Measurements from ENCODE around the gene ABCA13. TPM values are rescaled to one million over a fixed set of nuclear protein-coding genes. Genes with fewer than 3 reads are reported as not detected.
"Not testable (repeated sequence)": the region's sequence is repeated elsewhere in the genome, so short reads cannot be mapped to it uniquely, and the experiment has no call there.

Gene ABCA13
- under 1 TPM; 0.53 to 0.86 (median 0.69) TPM for polyA plus RNA-seq (ENCODE audit: insufficient read length in 3 of 3)

- no peak for DNase-seq (ENCODE audit: low read depth in 3 of 3, low spot score in 2 of 3)
These were observed at the start of gene ABCA13 for GRCh38 chr7:48171202-48171601. Gene ABCA13 (plus strand): TSS chr7:48171458. CDS start chr7:48171484, 26 bp downstream.

DNA sequence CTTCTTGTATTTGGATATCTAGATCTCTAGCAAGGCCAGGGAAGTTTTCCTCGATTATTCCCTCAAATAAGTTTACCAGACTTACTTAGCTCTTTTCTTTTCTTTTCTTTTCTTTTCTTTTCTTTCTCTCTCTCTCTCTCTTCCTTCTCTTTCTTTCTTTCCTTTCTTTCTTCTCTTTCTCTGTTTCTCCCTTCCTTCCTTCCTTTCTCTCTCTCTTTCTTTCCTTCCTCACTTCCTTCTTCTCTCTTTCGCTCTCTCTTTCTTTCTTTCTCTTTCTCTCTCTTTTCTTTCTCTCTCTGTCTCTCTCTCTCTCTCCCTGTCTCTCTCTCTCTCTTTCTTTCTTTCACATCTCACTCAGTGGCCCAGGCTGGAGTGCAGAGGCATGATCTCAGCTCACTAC, 45.2 kb upstream of the ABCA13 start:
- no peak for DNase-seq (ENCODE audit: low read depth in 3 of 3, low spot score in 2 of 3)

DNA sequence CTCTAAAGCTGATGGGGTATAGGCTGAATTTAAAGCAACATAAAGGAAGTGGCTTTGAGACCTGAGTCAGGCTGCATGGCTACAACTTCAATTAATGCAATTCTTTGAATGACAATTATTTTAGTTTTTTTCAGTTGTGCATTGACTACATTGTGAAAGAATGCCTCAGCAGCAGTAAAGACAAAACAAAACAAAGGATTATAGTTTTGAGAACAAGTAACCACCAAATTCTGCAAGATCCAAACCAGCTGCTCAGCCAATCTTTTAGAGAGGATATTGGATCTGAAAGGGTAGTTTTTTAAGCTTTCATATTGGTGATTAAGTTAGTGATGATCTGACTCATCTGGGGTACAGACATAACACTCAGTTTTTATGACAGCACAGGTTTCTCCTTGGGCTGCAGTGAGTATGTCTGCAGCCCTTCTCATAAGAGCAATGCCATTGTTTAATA, 40.6 kb upstream of the ABCA13 start:
- no peak for DNase-seq (ENCODE audit: low read depth in 3 of 3, low spot score in 2 of 3)

DNA sequence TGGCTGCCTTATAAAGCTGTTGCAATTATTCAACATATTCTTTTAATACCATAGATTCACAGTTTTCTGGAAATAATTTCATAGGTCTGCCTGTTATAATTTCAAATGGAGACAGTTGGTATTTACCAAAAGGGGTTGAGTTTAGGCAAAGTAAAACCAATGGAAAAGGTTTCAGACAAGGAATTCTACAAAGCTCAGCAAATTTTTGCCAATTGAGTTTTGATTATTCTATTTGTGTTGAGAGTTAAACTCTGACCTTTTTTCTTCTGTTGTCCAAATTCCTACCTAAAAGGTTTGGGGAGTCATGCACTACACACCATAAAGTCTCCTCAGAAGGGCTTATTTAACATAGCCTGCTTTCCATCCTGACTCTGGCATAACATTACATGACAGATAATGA, 38.5 kb upstream of the ABCA13 start:
- DNase-seq (ENCODE audit: low read depth in 3 of 3, low spot score in 2 of 3) = no peak

- no peak for DNase-seq (ENCODE audit: low read depth in 3 of 3, low spot score in 2 of 3)
These were observed 31.8 kb upstream of the ABCA13 start for GRCh38 chr7:48139459-48139858.

DNA sequence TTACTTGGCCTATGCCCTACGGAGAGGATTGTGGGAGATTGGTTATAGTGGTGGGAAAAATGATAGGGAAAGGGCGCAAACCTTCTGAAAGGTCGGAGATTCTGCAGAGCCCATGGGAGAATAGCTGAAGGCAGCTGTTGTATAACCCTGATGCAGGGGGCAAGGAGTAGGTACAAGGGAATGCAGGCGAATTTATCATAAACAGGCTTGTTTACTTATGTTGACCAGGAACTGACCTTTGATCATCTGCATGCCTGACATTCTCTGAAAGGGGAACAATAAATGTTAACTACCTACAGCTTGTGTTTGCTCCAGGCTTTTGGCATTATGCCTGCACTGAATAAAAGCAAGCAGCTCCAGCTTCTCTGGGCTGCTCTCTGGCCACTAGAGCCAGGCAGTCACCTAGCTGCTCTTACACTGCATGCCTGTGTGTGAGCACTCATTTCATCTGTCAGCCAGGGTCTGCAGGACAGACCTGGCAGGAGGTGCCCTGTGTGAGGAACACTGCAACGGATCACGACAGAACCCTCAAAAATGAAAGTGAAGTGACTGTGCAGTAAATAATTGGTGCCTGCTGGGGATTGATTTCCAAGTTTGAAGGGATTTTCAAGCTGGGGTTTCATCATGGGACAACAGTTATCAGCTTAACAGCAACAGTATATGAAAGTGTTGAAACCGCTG, 31.1 kb upstream of the ABCA13 start:
- DNase-seq (ENCODE audit: low read depth in 3 of 3, low spot score in 2 of 3) = no peak

DNA sequence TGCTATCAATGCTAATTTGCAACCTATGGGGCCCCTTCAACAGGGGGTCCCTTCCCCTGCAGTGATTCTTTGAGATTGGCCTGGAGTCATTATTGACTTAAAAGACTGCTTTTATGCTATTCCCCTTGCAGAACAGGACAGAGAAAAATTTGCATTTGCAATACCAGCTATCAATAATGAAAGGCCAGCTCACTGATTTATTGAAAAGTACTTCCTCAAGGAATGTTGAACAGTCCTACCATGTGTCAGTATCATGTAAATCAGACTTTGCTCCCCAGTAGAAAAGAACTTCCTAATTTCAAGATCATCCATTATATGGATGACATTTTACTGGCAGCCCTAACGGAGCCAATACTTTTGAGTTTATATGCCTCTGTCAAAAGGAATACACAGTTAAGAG, 29.7 kb upstream of the ABCA13 start:
- DNase-seq (ENCODE audit: low read depth in 3 of 3, low spot score in 2 of 3) = no peak

- DNase-seq (ENCODE audit: low read depth in 3 of 3, low spot score in 2 of 3) = no peak
These were observed 26.9 kb upstream of the ABCA13 start for GRCh38 chr7:48144291-48144768.

DNA sequence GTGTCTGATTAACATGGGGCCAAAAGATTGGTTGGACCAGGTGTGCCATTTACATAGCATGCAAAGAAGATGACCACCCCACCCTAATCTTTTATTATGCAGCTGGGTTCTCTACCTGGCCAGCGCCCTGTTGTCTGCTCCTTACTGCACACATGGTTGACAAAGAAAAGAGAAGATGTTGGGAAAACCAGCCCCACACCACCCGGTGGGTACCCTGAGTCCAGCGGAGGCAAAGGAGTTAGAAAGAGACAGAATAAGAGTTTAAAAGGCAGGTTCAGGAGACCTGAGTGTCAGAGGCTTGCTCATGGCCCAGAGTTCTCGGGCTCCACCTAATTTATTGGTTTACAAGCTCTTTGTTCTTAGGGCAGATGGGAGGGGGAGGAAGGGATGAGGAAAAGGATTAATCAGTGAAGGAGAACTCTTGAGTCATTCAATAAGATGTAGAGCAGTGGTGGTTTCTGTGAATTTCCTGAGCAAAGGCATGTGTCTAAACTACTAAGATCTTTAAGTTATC, 24.1 kb upstream of the ABCA13 start:
- no peak for DNase-seq (ENCODE audit: low read depth in 3 of 3, low spot score in 2 of 3)

DNA sequence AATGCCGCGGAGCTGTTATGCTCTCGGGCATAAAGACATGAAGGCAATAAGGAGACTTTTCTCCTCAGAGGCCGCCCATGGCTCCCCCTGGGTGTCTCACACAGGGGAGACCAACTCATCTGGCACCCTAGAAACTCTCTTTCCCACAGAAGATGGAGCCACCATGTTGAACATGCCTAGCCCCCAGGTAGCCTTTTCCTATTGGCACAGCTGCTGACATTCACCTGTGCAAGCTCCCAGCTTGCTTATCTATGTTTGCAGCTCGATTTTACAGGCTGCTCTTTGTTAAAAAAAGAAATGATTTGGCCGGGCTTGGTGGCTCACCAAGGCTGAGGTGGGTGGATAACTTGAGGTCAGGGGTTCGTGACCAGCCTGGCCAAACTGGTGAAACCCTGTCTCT, 23.6 kb upstream of the ABCA13 start:
- not testable (repeated sequence) for DNase-seq (ENCODE audit: low read depth in 3 of 3, low spot score in 2 of 3)

DNA sequence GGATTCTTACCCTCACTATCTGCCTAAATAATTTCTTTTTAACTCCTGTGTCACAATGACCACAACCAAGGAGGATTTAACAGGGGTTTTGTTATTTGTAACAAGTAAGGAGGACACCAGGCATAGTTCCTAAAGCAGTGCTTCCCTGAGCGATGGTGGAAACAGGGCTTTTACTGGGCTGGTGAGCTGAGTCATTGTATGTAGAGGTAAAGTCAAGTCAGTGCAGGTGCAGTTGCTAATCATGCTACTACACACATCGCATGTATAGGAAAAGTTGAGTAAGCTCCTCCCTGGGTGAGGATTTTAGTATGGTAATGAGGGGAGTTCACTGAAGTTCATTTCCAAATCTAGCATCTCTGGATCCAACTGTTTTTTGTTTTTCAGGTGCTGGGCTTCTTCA, 22.9 kb upstream of the ABCA13 start:
- no peak for DNase-seq (ENCODE audit: low read depth in 3 of 3, low spot score in 2 of 3)

DNA sequence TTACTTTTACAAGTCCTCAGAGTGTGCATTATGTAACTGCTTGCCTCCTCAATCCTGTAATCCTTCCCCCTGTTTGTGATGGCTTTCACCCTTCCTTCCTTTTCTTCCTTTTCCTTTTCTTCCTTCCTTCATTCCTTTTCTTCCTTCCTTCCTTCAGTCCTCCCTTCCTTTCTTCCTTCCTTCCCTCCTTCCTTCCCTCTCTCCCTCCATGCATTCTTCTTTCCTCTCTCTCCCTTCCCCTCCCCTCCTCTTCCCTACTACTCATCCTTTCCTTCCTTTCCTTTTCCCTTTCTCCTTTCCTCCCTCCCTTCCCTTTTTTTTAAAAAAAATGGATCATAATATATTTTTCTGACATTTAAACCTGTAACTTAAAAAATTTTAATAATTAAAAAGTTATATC, 22.2 kb upstream of the ABCA13 start:
- DNase-seq (ENCODE audit: low read depth in 3 of 3, low spot score in 2 of 3) = no peak

- DNase-seq (ENCODE audit: low read depth in 3 of 3, low spot score in 2 of 3) = no peak
These were observed 21.2 kb upstream of the ABCA13 start for GRCh38 chr7:48150086-48150485.

DNA sequence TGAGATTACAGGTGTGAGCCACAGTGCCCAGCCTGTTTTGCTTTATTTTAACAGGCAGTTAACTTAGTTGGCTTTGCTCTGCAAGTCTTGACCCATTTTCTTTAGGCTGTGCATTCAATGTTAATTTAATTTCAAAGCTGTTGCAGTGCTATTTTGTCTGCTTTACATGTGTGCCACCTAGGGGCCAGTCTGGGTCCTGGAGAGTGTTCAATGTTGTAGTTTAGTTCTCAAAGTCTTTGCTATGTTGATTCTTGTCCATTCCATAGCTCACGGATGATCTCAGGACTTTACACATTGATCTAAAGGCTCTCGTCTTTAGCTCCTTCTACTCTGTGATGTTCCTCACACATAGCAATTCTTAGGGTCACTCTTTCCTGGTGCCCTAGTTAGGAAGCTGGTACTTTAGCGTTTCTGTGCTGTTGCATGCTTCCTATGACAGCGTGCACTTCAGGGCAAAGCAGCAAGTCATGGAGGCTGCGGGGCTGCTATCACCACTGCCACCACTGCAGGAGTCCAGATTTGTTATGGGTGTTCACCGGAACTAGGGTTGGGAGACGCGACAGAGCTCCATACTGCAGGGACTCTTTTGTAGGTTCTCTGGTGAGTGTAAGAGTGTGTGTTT, 16.4 kb upstream of the ABCA13 start:
- DNase-seq (ENCODE audit: low read depth in 3 of 3, low spot score in 2 of 3) = peak in 1 of 3 donors; percentile 7

GRCh38 chr7:48158404-48158803, 12.9 kb upstream of the ABCA13 start:
- no peak for DNase-seq (ENCODE audit: low read depth in 3 of 3, low spot score in 2 of 3)

GRCh38 chr7:48161407-48162125, 9.7 kb upstream of the ABCA13 start:
- DNase-seq (ENCODE audit: low read depth in 3 of 3, low spot score in 2 of 3) = no peak

DNA sequence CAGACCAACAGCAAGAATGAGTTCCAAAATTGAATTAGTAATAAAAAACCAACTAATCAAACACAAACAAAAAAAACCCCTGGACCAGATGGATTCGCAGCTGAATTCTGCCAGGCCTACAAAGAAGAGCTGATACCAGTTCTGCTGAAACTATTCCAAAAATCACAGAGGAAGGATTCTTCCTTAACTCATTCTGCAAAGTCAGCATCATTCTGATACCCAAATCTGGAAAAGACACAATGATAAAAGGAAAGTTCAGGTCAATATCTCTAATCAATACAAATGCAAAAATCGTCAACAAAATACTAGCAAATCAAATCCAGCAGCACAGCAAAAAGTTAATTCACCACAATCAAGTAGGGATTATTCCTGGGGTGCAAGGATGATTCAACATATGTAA, 6.1 kb upstream of the ABCA13 start:
- no peak for DNase-seq (ENCODE audit: low read depth in 3 of 3, low spot score in 2 of 3)

DNA sequence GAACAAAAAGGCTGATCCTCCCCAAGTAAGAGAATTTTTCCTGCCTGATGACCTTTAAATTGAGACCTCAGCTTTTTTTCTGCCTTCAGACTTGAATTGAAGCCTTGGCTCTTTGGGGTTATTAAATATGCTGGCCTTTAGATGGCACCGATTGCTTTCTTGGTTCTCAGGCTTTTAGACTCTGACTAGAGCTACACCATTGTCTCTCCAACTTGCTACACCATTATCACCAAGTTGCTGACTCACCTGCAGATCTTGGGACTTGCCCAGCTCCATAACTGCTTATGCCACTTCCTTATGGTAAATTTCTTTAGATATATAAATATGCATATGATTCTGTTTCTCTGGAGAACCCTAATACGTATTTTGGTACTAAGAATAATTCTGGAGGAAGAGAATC, 3.1 kb upstream of the ABCA13 start:
- no peak for DNase-seq (ENCODE audit: low read depth in 3 of 3, low spot score in 2 of 3)

DNA sequence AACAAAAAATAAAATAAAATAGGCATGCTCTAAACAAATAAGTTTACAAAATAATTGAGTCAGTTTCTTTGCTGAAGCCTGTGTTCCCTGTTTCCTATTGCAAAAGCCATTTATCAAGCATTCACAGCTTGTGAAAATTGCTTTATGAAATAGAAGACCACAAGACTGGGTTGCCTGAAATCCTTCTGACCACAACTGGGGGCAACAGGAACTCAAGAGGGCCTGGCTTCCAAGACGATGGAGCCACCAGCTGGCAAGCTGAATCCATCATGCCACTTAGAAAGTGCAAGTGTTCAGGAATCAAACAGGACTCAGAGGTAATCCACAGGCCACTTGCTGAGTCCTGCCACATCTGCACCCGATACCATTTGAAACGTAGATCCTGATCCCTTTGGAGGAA, 752 bp upstream of the ABCA13 start:
- DNase-seq (ENCODE audit: low read depth in 3 of 3, low spot score in 2 of 3) = no peak

DNA sequence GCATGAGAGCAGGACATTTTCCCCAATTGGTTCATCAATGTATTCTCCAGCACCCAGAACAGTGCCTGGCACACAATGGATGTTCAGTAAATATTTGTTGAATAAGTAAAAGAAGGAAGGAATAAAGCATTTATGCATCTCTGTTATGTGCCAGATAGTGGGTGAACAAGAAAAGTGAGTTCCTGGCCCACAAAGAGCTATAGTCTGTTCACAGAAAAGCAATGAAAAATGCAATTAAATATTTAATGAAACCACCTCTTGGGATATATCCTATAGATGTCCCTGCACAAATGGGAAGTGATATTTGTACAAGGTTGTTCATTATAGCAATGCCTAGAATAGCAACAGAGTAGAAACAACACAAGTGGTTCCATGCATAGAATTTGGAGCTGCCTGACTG, 2.1 kb downstream of the ABCA13 start:
- DNase-seq (ENCODE audit: low read depth in 3 of 3, low spot score in 2 of 3) = no peak

GRCh38 chr7:48173756-48174382, 2.6 kb downstream of the ABCA13 start:
- DNase-seq (ENCODE audit: low read depth in 3 of 3, low spot score in 2 of 3) = no peak

Measured in right renal cortex interstitium (tissue), 3 donors.